ENCODE measurements around the gene ABT1.

Gene ABT1

GRCh38 chr6:26575494-26575939 lies 21.2 kb upstream of the ABT1 start:
- DNase-seq, result no peak

GRCh38 chr6:26576407-26576843 lies 20.3 kb upstream of the ABT1 start:
- DNase-seq, result peak; percentile 65

- DNase-seq, result peak; percentile 91
Measured at GRCh38 chr6:26576929-26577719, 19.6 kb upstream of the ABT1 start.

GRCh38 chr6:26577720-26578072 lies 19.1 kb upstream of the ABT1 start:
- no peak for DNase-seq

- no peak for DNase-seq
Measured at GRCh38 chr6:26578279-26578678, 18.5 kb upstream of the ABT1 start.

- no peak for DNase-seq
Measured at GRCh38 chr6:26578741-26579140, 18.0 kb upstream of the ABT1 start.

- no peak for DNase-seq
Measured at GRCh38 chr6:26581164-26581915, 15.4 kb upstream of the ABT1 start.

- DNase-seq, result no peak
Measured at GRCh38 chr6:26588965-26589364, 7.8 kb upstream of the ABT1 start.

- no peak for DNase-seq
Measured at GRCh38 chr6:26592649-26593048, 4.1 kb upstream of the ABT1 start.

- no peak for DNase-seq
Measured at GRCh38 chr6:26593278-26594130, 3.2 kb upstream of the ABT1 start.

- DNase-seq, result no peak
Measured at GRCh38 chr6:26594131-26594498, 2.6 kb upstream of the ABT1 start.

- DNase-seq, result no peak
Measured at GRCh38 chr6:26594730-26595632, 1.8 kb upstream of the ABT1 start.

- peak; percentile 94 for DNase-seq
Measured at GRCh38 chr6:26595669-26596269, 984 bp upstream of the ABT1 start.

GRCh38 chr6:26597389-26597766 lies 625 bp downstream of the ABT1 start:
- no peak for DNase-seq

- DNase-seq, result no peak
Measured at GRCh38 chr6:26597821-26598220, 1.1 kb downstream of the ABT1 start.

- no peak for DNase-seq
Measured at GRCh38 chr6:26598267-26598666, 1.5 kb downstream of the ABT1 start.

GRCh38 chr6:26599134-26599533 lies 2.4 kb downstream of the ABT1 start:
- DNase-seq, result no peak

GRCh38 chr6:26599591-26599990 lies 2.8 kb downstream of the ABT1 start:
- DNase-seq, result no peak

GRCh38 chr6:26600759-26601158 lies 4.0 kb downstream of the ABT1 start:
- DNase-seq, result no peak

GRCh38 chr6:26602262-26602661 lies 5.5 kb downstream of the ABT1 start:
- no peak for DNase-seq

- peak; percentile 46 for DNase-seq
Measured at GRCh38 chr6:26604026-26604425, 7.3 kb downstream of the ABT1 start.

- no peak for DNase-seq
Measured at GRCh38 chr6:26604797-26605196, 8.0 kb downstream of the ABT1 start.
